Effector CD4-positive, alpha-beta T cell (primary cell): ENCODE results near the gene C2orf69.
"Not testable (repeated sequence)": the region's sequence is repeated elsewhere in the genome, so short reads cannot be mapped to it uniquely, and the experiment has no call there.

Source experiments
- DNase-seq: peaks from one replicate; pipeline ENCODE4 v3.0.0-alpha.2; 2020
- total RNA-seq: gene quantifications from one replicate; lab custom pipeline; 2026; lab: John Stamatoyannopoulos, UW

Gene C2orf69
- total RNA-seq = 35.3 reads per million, percentile 60 among the genes with 10 or more reads in this experiment

GRCh38 chr2:199911052-199911876 lies at the start of gene C2orf69:
TSS of gene C2orf69 (plus strand) at chr2:199911293. CDS start at chr2:199911439, 146 bp downstream.
- DNase-seq = peak; percentile 82

- no peak for DNase-seq
These were observed 48.3 kb upstream of the C2orf69 start for GRCh38 chr2:199862788-199863187.

GRCh38 chr2:199865905-199866304 lies 45.2 kb upstream of the C2orf69 start:
- no peak for DNase-seq

- no peak for DNase-seq
These were observed 42.5 kb upstream of the C2orf69 start for GRCh38 chr2:199868431-199869226.

GRCh38 chr2:199869227-199869541 lies 41.9 kb upstream of the C2orf69 start:
- no peak for DNase-seq

GRCh38 chr2:199869653-199870052 lies 41.4 kb upstream of the C2orf69 start:
- DNase-seq = no peak

- DNase-seq = no peak
These were observed 40.5 kb upstream of the C2orf69 start for GRCh38 chr2:199870581-199870980.

- no peak for DNase-seq
These were observed 36.9 kb upstream of the C2orf69 start for GRCh38 chr2:199874209-199874608.

- no peak for DNase-seq
These were observed 35.7 kb upstream of the C2orf69 start for GRCh38 chr2:199875400-199875799.

GRCh38 chr2:199882667-199883066 lies 28.4 kb upstream of the C2orf69 start:
- DNase-seq = no peak

- DNase-seq = no peak
These were observed 27.4 kb upstream of the C2orf69 start for GRCh38 chr2:199883474-199884212.

GRCh38 chr2:199895406-199895805 lies 15.7 kb upstream of the C2orf69 start:
- no peak for DNase-seq

GRCh38 chr2:199896617-199897016 lies 14.5 kb upstream of the C2orf69 start:
- DNase-seq = no peak

GRCh38 chr2:199901942-199902341 lies 9.2 kb upstream of the C2orf69 start:
- DNase-seq = no peak

- DNase-seq = no peak
These were observed 8.5 kb upstream of the C2orf69 start for GRCh38 chr2:199902486-199903110.

GRCh38 chr2:199903111-199903510 lies 8.0 kb upstream of the C2orf69 start:
- no peak for DNase-seq

GRCh38 chr2:199907008-199907714 lies 3.9 kb upstream of the C2orf69 start:
- DNase-seq = no peak

GRCh38 chr2:199910338-199911051 lies 598 bp upstream of the C2orf69 start:
- no peak for DNase-seq

- no peak for DNase-seq
These were observed 726 bp downstream of the C2orf69 start for GRCh38 chr2:199911877-199912161.

- not testable (repeated sequence) for DNase-seq
These were observed 1.5 kb downstream of the C2orf69 start for GRCh38 chr2:199912553-199913114.

- no peak for DNase-seq
These were observed 3.4 kb downstream of the C2orf69 start for GRCh38 chr2:199914372-199914958.
